ENCODE results near the gene ALG5.

ALG5 gene

GRCh38 chr13:36999054-36999714 lies at the start of gene ALG5:
TSS of gene ALG5 (minus strand) at chr13:36999340. CDS start at chr13:36999300, 40 bp downstream.
- DNase-seq: peak; percentile 94

GRCh38 chr13:37047846-37048245 lies 48.7 kb upstream of the ALG5 start:
- DNase-seq: no peak

GRCh38 chr13:37047032-37047431 lies 47.9 kb upstream of the ALG5 start:
- DNase-seq: no peak

- DNase-seq: no peak
Observed at GRCh38 chr13:37046062-37046461, 46.9 kb upstream of the ALG5 start.

GRCh38 chr13:37040789-37041188 lies 41.6 kb upstream of the ALG5 start:
- no peak for DNase-seq

GRCh38 chr13:37039896-37040295 lies 40.8 kb upstream of the ALG5 start:
- no peak for DNase-seq

GRCh38 chr13:37037241-37037640 lies 38.1 kb upstream of the ALG5 start:
- DNase-seq: no peak

GRCh38 chr13:37029617-37030016 lies 30.5 kb upstream of the ALG5 start:
- no peak for DNase-seq

- DNase-seq: no peak
Observed at GRCh38 chr13:37027639-37028038, 28.5 kb upstream of the ALG5 start.

- no peak for DNase-seq
Observed at GRCh38 chr13:37026771-37027170, 27.6 kb upstream of the ALG5 start.

- no peak for DNase-seq
Observed at GRCh38 chr13:37023871-37024270, 24.7 kb upstream of the ALG5 start.

- no peak for DNase-seq
Observed at GRCh38 chr13:37014609-37015008, 15.5 kb upstream of the ALG5 start.

GRCh38 chr13:37011788-37012187 lies 12.6 kb upstream of the ALG5 start:
- no peak for DNase-seq

GRCh38 chr13:37011002-37011401 lies 11.9 kb upstream of the ALG5 start:
- no peak for DNase-seq

GRCh38 chr13:37010424-37010823 lies 11.3 kb upstream of the ALG5 start:
- no peak for DNase-seq

GRCh38 chr13:37009692-37010091 lies 10.6 kb upstream of the ALG5 start:
- DNase-seq: no peak

- no peak for DNase-seq
Observed at GRCh38 chr13:37001921-37002250, 2.7 kb upstream of the ALG5 start.

- DNase-seq: peak; percentile 7
Observed at GRCh38 chr13:36998624-36999041, 507 bp downstream of the ALG5 start.

GRCh38 chr13:36997716-36998427 lies 1.3 kb downstream of the ALG5 start:
- DNase-seq: no peak

- DNase-seq: no peak
Observed at GRCh38 chr13:36992362-36992761, 6.8 kb downstream of the ALG5 start.

GRCh38 chr13:36986462-36987240 lies 12.5 kb downstream of the ALG5 start:
- DNase-seq: no peak

GRCh38 chr13:36981156-36981743 lies 17.9 kb downstream of the ALG5 start:
- peak; percentile 22 for DNase-seq

- no peak for DNase-seq
Observed at GRCh38 chr13:36979361-36980050, 19.6 kb downstream of the ALG5 start.

Measured in CD4-positive, alpha-beta T cell treated with Interleukin-17A for 1 hour (primary cell).